OCI-LY1 (cell line): Measurements from ENCODE around the gene CHAD.

Source experiments
- EZH2 ChIP-seq: fragments of 200-600 bp; sonication (generic), shearing (Covaris generic); IDR thresholded peaks from 2 replicates; pipeline ENCODE4 v1.8.0; 2017; ENCODE audit warnings: borderline replicate concordance, mixed run types, mild to moderate bottlenecking, antibody characterized with exemption, low read length, moderate library complexity, mixed read lengths
- TF ChIP-seq, protein P1 (sequence below): fragments of 200-600 bp; sonication (generic), shearing (Covaris generic); IDR thresholded peaks from 2 replicates; pipeline ENCODE4 v1.5.1; 2017; ENCODE audit warnings: mild to moderate bottlenecking, antibody characterized with exemption, low read length, moderate library complexity, mixed read lengths

DNA sequence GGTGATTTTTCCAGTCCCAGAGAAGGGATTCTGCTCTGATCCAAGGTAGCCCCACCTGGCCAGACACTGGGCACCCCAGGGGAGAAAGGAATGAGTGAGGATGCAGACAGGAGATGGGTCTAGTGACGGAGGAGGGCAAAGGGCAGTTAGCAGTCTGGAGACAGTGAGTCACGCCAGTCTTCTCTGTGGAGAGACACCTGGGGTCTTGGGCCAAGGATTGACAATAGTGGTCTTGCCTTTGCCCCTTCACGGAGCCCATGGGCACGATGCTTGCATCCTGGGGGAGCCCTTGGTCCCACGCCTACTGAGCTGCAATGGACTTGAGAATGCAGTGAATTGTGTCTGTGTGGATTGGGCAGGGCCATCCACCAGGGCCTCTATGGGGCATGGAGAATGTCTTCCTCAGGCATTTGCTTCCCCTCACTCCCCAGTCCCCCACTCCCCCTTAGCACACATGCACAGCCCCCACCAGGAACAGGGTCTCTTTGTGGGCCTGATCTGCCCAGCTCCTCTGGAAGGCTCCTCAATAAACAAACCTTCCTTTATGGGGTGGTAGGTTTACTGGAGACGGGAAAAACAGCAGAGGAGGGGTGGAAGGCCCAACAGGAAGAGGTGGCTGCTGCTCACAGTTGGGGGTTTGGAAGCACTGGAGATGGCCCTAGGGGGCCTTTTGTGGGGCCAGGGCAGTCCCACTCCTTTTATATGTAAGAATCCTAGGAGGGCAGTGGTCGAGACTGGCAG, 1.4 kb downstream of the CHAD start:
- TF ChIP-seq, protein P1, sequence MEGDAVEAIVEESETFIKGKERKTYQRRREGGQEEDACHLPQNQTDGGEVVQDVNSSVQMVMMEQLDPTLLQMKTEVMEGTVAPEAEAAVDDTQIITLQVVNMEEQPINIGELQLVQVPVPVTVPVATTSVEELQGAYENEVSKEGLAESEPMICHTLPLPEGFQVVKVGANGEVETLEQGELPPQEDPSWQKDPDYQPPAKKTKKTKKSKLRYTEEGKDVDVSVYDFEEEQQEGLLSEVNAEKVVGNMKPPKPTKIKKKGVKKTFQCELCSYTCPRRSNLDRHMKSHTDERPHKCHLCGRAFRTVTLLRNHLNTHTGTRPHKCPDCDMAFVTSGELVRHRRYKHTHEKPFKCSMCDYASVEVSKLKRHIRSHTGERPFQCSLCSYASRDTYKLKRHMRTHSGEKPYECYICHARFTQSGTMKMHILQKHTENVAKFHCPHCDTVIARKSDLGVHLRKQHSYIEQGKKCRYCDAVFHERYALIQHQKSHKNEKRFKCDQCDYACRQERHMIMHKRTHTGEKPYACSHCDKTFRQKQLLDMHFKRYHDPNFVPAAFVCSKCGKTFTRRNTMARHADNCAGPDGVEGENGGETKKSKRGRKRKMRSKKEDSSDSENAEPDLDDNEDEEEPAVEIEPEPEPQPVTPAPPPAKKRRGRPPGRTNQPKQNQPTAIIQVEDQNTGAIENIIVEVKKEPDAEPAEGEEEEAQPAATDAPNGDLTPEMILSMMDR: no peak
- TF ChIP-seq EZH2: no peak
